HCT116 (cell line): ENCODE measurements around the gene CDK2AP2. TPM values are rescaled to one million over a fixed set of nuclear protein-coding genes. Genes with fewer than 3 reads are reported as not detected.

Experiments
- ATAC-seq: fragments of 200-7000 bp; cut with Tn5 transposase; 2 replicates; pipeline ENCODE4 v1.9.1; 2020; ENCODE audit warnings: mild to moderate bottlenecking, moderate library complexity
- BruUV-seq: library from RNA; stranded (reverse); fragments of 400-500 nt; replicated peaks from 2 replicates; lab custom pipeline; 2021; lab: Mats Ljungman, UMichigan
- CTCF ChIA-PET: fragments of 300-600 bp; sonication (Branson Sonifier 250); formaldehyde crosslinking; loops from one replicate; lab custom pipeline; 2021; ENCODE audit warnings: antibody characterized with exemption; lab: Charles Lee
- POLR2A ChIA-PET: fragments of 300-600, 350-600 bp; sonication (Branson Sonifier 250); formaldehyde crosslinking; loops from one replicate; lab custom pipeline; 2021; ENCODE audit warnings: antibody characterized with exemption; lab: Charles Lee
- RAD21 ChIA-PET, 2 experiments: fragments of 300-600 bp; sonication (Branson Sonifier 250); formaldehyde crosslinking; loops; one replicate each; lab custom pipeline; 2023; ENCODE audit warnings: low total read pairs in 2 of 2; ENCODE audit not compliant: uncharacterized antibody in 2 of 2, unreplicated experiment in 2 of 2, low non-redundant PET in 1 of 2; lab: Charles Lee
- DNase-seq: peaks from one replicate; pipeline ENCODE4 v3.0.0-alpha.2; 2010; ENCODE audit warnings: low read depth, low spot score
- H2AFZ ChIP-seq: fragments of 200-600 bp; shearing (Covaris generic), sonication (generic); 2 replicates; pipeline ENCODE4 v1.6.1; 2017; ENCODE audit warnings: low read depth, mixed run types, mixed read lengths, antibody characterized with exemption, low read length; ENCODE audit not compliant: poor library complexity, severe bottlenecking
- H3K27ac ChIP-seq: 2 replicates; pipeline ENCODE4 v1.5.1; 2012; ENCODE audit warnings: low read depth, low read length
- H3K27me3 ChIP-seq: fragments of 200-600 bp; sonication (generic); 2 replicates; pipeline ENCODE4 v1.6.1; 2016; ENCODE audit warnings: mixed run types, low read length, mixed read lengths; ENCODE audit not compliant: insufficient read depth
- H3K36me3 ChIP-seq, 2 experiments: fragments of 200-500 bp in 1 of 2; fragments of 200-600 bp in 1 of 2; sonication (Bioruptor generic) in 1 of 2; sonication (generic) in 1 of 2; 2 replicates each; pipeline versions ENCODE4 v1.5.1 to v1.6.1; 2014 to 2016; ENCODE audit warnings: low read length in 2 of 2, inconsistent platforms in 1 of 2, mixed read lengths in 1 of 2, mixed run types in 1 of 2; ENCODE audit not compliant: insufficient read depth in 2 of 2, control insufficient read depth in 1 of 2
- H3K4me1 ChIP-seq, 2 experiments: fragments of 200-600 bp in 1 of 2; sonication (generic) in 1 of 2; 2 replicates each; pipeline versions ENCODE4 v1.5.1 to v1.6.1; 2012 to 2017; ENCODE audit warnings: low read length in 2 of 2, inconsistent platforms in 1 of 2, mild to moderate bottlenecking in 1 of 2, mixed read lengths in 1 of 2, mixed run types in 1 of 2, moderate library complexity in 1 of 2; ENCODE audit not compliant: insufficient read depth in 2 of 2, control insufficient read depth in 1 of 2
- H3K4me2 ChIP-seq: fragments of 200-600 bp; sonication (generic); 2 replicates; pipeline ENCODE4 v1.6.1; 2017; ENCODE audit warnings: mixed run types, low read length, mixed read lengths
- H3K4me3 ChIP-seq, 2 experiments: fragments of 200-600 bp in 1 of 2; sonication (generic) in 1 of 2; replicated peaks in 1 of 2; 2 replicates each; pipeline ENCODE4 v1.5.1; 2011 to 2016; ENCODE audit warnings: low read length in 2 of 2, control low read depth in 1 of 2, low read depth in 1 of 2, mild to moderate bottlenecking in 1 of 2, mixed read lengths in 1 of 2, mixed run types in 1 of 2
- H3K79me2 ChIP-seq: fragments of 200-600 bp; sonication (generic); 2 replicates; pipeline ENCODE4 v1.6.1; 2017; ENCODE audit warnings: mild to moderate bottlenecking, mixed run types, low read length, moderate library complexity, mixed read lengths; ENCODE audit not compliant: insufficient read depth
- H3K9ac ChIP-seq: fragments of 200-600 bp; sonication (generic); 2 replicates; pipeline ENCODE4 v1.6.1; 2016; ENCODE audit warnings: low read length, mixed read lengths
- H3K9me2 ChIP-seq: fragments of 200-600 bp; sonication (generic), shearing (Covaris generic); 2 replicates; pipeline ENCODE4 v1.6.1; 2017; ENCODE audit warnings: mixed run types, mild to moderate bottlenecking, moderate library complexity; ENCODE audit not compliant: insufficient read depth
- H3K9me3 ChIP-seq, 2 experiments: fragments of 200-500 bp in 1 of 2; fragments of 200-600 bp in 1 of 2; sonication (Bioruptor generic) in 1 of 2; sonication (generic) in 1 of 2; 2 replicates each; pipeline ENCODE4 v1.6.1; 2014 to 2017; ENCODE audit warnings: low read length in 2 of 2, mixed read lengths in 2 of 2, inconsistent platforms in 1 of 2, low read depth in 1 of 2, mild to moderate bottlenecking in 1 of 2, mixed run types in 1 of 2, moderate library complexity in 1 of 2; ENCODE audit not compliant: control insufficient read depth in 1 of 2, insufficient read depth in 1 of 2
- H4K20me1 ChIP-seq: fragments of 200-600 bp; sonication (generic), shearing (Covaris generic); 2 replicates; pipeline ENCODE4 v1.6.1; 2017; ENCODE audit warnings: mixed run types, mild to moderate bottlenecking, moderate library complexity; ENCODE audit not compliant: insufficient read depth
- CEBPB ChIP-seq: IDR thresholded peaks from 2 replicates; pipeline ENCODE4 v1.6.1; 2012; ENCODE audit warnings: low read depth
- ELF1 ChIP-seq: IDR thresholded peaks from 2 replicates; pipeline ENCODE4 v1.6.1; 2012; ENCODE audit warnings: low read depth, borderline replicate concordance
- POLR2AphosphoS5 ChIP-seq: IDR thresholded peaks from 2 replicates; pipeline ENCODE4 v1.6.1; 2011; ENCODE audit warnings: mild to moderate bottlenecking, low read depth, low read length, moderate library complexity
- TCF7L2 ChIP-seq: IDR thresholded peaks from 2 replicates; pipeline ENCODE4 v1.7.0; 2011; ENCODE audit warnings: borderline replicate concordance, inconsistent platforms; ENCODE audit not compliant: insufficient read depth, insufficient read length; ENCODE audit errors: extremely low read depth
- YY1 ChIP-seq: IDR thresholded peaks from 2 replicates; pipeline ENCODE4 v1.6.1; 2011; ENCODE audit warnings: low read length, low read depth, moderate library complexity, mild to moderate bottlenecking; ENCODE audit not compliant: insufficient replicate concordance; ENCODE audit errors: extremely low read depth
- ZFX ChIP-seq: fragments of 450-650 bp; IDR thresholded peaks from 2 replicates; pipeline ENCODE4 v1.6.1; 2017
- intact Hi-C: fragments of 100-400 bp; cut with micrococcal nuclease; formaldehyde crosslinking; loops from 2 replicates; pipeline ENCODE4 v1.10.0; 2022
- total RNA-seq: library from RNA; stranded (reverse); gene quantifications from one replicate; pipeline ENCODE4 v1.2.1, GENCODE V29; 2021; ENCODE audit not compliant: unreplicated experiment
- TF ChIP-seq, protein P1 (sequence below): IDR thresholded peaks from 2 replicates; pipeline ENCODE4 v1.6.1; 2012; ENCODE audit warnings: low read depth
- TF ChIP-seq, protein P2 (sequence below): IDR thresholded peaks from 2 replicates; pipeline ENCODE4 v1.6.1; 2011; ENCODE audit warnings: mild to moderate bottlenecking, low read length, moderate library complexity; ENCODE audit not compliant: insufficient replicate concordance; ENCODE audit errors: extremely low read depth

Gene CDK2AP2
- total RNA-seq, 1 experiment from 2014 or later = 53.6 TPM

DNA sequence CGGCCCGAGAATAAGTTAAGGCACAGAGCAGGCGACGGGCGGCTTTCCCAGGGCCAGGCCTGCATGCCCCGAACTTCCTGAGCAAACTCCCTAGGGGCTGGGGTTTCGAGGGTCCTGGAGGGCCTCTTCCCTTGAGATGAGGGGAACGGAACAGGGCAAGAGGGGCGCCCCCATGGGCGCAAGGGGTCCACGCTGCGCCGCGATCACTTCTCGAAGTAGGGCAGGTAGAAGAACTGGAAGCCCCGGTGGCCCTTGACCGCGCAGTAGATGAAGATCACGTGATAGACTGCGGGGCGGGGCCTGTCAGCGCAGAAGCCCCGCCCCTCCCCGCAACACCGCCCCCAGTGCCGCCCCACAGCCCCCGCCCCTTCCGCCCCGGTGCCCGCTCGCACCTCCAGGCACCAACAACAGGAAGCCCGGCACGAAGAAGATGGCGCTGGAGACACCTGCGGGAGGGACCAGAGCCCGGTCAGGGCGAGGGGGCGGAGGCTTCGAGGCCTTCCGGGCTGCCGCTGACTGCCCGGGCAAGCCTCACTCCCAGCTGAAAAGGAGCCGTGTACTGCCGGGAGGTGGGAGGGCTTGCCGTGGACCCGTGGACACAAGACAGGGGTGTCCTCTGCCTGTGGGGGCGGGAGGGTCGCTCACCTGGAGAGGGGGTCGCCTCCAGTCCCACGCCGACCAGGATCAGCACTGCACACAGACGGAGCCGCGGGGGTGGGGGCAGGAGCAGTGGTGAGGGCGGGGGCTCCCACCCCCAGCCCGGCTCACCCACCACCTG lies 43.4 kb downstream of the CDK2AP2 start:
- POLR2A ChIA-PET = no interaction called here
- H2AFZ ChIP-seq = no peak overlapping the region
- BruUV-seq = TSS peak; percentile 76

DNA sequence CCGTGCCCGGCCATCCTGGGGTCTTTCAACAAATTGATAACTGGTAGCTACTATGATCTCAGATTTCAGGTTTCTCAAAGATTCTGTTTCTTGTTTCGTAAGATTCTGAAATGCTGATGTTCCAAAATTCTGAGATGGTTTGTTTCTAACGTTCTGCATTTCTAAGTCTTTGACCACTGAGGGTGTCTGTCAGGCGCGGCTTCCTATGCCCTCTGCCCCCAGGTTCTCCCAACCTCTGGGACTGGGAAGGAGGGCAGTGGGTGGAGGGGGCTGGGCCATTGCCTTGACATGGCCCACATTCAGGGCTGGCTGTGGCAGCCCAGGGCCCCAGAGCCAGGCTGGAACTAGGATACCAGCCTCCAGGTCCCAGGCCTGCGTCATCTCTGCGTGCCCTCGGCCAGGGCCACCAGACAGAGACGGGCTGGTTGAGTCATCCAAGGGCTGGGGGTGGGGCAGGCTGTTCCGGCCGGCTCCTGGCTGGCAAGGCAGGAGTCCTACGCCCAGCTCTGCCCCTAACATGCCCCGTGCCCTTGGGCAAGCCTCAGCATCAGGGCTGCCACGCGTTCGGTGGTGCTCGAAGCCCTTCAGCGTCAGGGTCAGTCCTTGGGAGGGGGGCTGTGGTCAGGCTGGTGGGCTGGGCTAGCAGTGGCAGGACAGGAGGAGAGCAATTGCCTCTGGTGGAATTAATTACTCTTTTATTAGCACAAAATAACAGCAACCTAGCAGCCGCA lies 44.1 kb downstream of the CDK2AP2 start:
- H3K9ac ChIP-seq = peak overlapping the region; percentile 97
- ChIA-PET POLR2A (no interaction called here), RAD21 (no interaction called here), CTCF (no interaction called here)
- H3K27me3 ChIP-seq = no peaks in the 10 kb centered on the region
- TF ChIP-seq YY1 (peak; percentile 65), TCF7L2 (peak; percentile 54), POLR2AphosphoS5 (peak; percentile 82), ZFX (no peak), ELF1 (no peak)
- TF ChIP-seq, protein P1, sequence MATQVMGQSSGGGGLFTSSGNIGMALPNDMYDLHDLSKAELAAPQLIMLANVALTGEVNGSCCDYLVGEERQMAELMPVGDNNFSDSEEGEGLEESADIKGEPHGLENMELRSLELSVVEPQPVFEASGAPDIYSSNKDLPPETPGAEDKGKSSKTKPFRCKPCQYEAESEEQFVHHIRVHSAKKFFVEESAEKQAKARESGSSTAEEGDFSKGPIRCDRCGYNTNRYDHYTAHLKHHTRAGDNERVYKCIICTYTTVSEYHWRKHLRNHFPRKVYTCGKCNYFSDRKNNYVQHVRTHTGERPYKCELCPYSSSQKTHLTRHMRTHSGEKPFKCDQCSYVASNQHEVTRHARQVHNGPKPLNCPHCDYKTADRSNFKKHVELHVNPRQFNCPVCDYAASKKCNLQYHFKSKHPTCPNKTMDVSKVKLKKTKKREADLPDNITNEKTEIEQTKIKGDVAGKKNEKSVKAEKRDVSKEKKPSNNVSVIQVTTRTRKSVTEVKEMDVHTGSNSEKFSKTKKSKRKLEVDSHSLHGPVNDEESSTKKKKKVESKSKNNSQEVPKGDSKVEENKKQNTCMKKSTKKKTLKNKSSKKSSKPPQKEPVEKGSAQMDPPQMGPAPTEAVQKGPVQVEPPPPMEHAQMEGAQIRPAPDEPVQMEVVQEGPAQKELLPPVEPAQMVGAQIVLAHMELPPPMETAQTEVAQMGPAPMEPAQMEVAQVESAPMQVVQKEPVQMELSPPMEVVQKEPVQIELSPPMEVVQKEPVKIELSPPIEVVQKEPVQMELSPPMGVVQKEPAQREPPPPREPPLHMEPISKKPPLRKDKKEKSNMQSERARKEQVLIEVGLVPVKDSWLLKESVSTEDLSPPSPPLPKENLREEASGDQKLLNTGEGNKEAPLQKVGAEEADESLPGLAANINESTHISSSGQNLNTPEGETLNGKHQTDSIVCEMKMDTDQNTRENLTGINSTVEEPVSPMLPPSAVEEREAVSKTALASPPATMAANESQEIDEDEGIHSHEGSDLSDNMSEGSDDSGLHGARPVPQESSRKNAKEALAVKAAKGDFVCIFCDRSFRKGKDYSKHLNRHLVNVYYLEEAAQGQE = no peak
- TF ChIP-seq, protein P2, sequence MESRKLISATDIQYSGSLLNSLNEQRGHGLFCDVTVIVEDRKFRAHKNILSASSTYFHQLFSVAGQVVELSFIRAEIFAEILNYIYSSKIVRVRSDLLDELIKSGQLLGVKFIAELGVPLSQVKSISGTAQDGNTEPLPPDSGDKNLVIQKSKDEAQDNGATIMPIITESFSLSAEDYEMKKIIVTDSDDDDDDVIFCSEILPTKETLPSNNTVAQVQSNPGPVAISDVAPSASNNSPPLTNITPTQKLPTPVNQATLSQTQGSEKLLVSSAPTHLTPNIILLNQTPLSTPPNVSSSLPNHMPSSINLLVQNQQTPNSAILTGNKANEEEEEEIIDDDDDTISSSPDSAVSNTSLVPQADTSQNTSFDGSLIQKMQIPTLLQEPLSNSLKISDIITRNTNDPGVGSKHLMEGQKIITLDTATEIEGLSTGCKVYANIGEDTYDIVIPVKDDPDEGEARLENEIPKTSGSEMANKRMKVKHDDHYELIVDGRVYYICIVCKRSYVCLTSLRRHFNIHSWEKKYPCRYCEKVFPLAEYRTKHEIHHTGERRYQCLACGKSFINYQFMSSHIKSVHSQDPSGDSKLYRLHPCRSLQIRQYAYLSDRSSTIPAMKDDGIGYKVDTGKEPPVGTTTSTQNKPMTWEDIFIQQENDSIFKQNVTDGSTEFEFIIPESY = peak; percentile 50
- peak overlapping the region; percentile 100 for H3K4me2 ChIP-seq
- peaks cover 15% of the 10 kb centered on the region; the same call in 1 of the 2 replicates for H3K79me2 ChIP-seq
- no peak overlapping the region for H2AFZ ChIP-seq
- intact Hi-C loops = loop anchor here (2.0 kb wide), 1 partner anchor 35 kb away; the partner anchor contains the start of gene RPS6KB2
- DNase-seq (peak; percentile 73), ATAC-seq (peak; percentile 73)
- BruUV-seq = TSS peak; percentile 44
- peak overlapping the region; percentile 87 to 96 for H3K4me3 ChIP-seq
- no peaks in the 10 kb centered on the region for H3K36me3 ChIP-seq
- no peaks in the 10 kb centered on the region for H3K9me2 ChIP-seq
- peaks cover 35 to 54% of the 10 kb centered on the region in 2 experiments for H3K4me1 ChIP-seq
- H3K9me3 ChIP-seq = no peaks in the 10 kb centered on the region
- peak overlapping the region; percentile 98 for H3K27ac ChIP-seq
- H4K20me1 ChIP-seq = no peaks in the 10 kb centered on the region

More for the DNA sequence above, 43.4 kb downstream of the CDK2AP2 start:
- peaks cover 35 to 58% of the 10 kb centered on the region in 2 experiments for H3K4me1 ChIP-seq
- intact Hi-C loops = loop anchor here (2.0 to 5.0 kb wide), 2 partner anchors 36 to 112 kb away; partner anchors contain the start of genes POLD4 and RPS6KB2
- no peaks in the 10 kb centered on the region for H3K36me3 ChIP-seq
- ChIA-PET CTCF (no interaction called here), RAD21 (interaction anchor here in 1 of 2 experiments (0.6 kb wide), 1 partner anchor 73 kb away, joined by 3 read pairs; the partner anchor contains the start of gene RAD9A)
- H3K79me2 ChIP-seq = peaks cover 15% of the 10 kb centered on the region; the same call in 1 of the 2 replicates
- ATAC-seq (peak; percentile 74), DNase-seq (peak; percentile 81)
- no peaks in the 10 kb centered on the region for H4K20me1 ChIP-seq
- peak overlapping the region; percentile 97 for H3K9ac ChIP-seq
- no peaks in the 10 kb centered on the region for H3K9me3 ChIP-seq
- peak overlapping the region; percentile 100 for H3K4me2 ChIP-seq
- peak overlapping the region; percentile 87 to 96 for H3K4me3 ChIP-seq
- no peaks in the 10 kb centered on the region for H3K27me3 ChIP-seq
- peak overlapping the region; percentile 98 for H3K27ac ChIP-seq
- no peaks in the 10 kb centered on the region for H3K9me2 ChIP-seq
- TF ChIP-seq ZFX = peak; percentile 63; the same call in 1 of the 2 replicates
- no peak for TF ChIP-seq CEBPB
- peak; percentile 92 for TF ChIP-seq YY1
- peak; percentile 91 for TF ChIP-seq POLR2AphosphoS5
